GM23248 (cell line): Measurements from ENCODE around the gene THNSL1.

Source experiments
- EZH2 ChIP-seq: fragments of 200-600 bp; sonication (generic); IDR thresholded peaks from 2 replicates; pipeline ENCODE4 v1.6.1; 2018; ENCODE audit warnings: antibody characterized with exemption, mild to moderate bottlenecking; ENCODE audit not compliant: insufficient read depth, poor library complexity, severe bottlenecking
- EZH2phosphoT487 ChIP-seq: fragments of 200-600 bp; sonication (generic); IDR thresholded peaks from 2 replicates; pipeline ENCODE4 v1.6.1; 2018; ENCODE audit warnings: antibody characterized with exemption, moderate library complexity, mild to moderate bottlenecking, low read depth; ENCODE audit not compliant: insufficient read depth

DNA sequence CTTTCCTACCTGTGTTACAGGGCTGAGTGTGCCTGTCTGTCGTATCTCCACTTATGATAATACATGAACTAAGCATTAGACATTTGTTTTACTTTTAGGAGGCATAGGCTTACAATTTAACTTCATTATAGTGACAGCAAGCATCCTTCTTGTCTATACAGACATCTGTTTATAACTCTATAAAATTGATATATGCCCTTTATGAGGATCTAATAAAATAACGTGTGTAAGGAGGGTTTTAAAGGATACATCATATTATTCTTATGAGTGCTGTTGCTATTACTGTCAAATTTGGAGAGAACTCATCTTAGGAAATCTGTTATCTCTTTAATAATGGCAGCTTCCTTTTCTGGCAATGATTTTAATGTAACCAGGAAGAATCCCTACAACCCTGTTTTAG is 21.9 kb downstream of the THNSL1 start:
- TF ChIP-seq EZH2: no peak
- TF ChIP-seq EZH2phosphoT487: no peak
